Esophagus muscularis mucosa (tissue), 3 donors: ENCODE data around the gene CDC5L.

Source experiments
- CTCF ChIP-seq, 3 experiments: fragments of 200-600 bp in 2 of 3; fragments of 450-650 bp in 1 of 3; sonication (generic) in 2 of 3; IDR thresholded peaks; one replicate each; pipeline ENCODE4 v1.5.1; 2017 to 2019; ENCODE audit warnings: antibody characterized with exemption in 3 of 3, mild to moderate bottlenecking in 2 of 3, moderate library complexity in 1 of 3
- POLR2A ChIP-seq: fragments of 450-650 bp; IDR thresholded peaks from one replicate; pipeline ENCODE4 v1.6.1; 2017; ENCODE audit warnings: antibody characterized with exemption, moderate library complexity, mild to moderate bottlenecking, low read depth

- no peak for TF ChIP-seq CTCF (IDR thresholded peaks at IDR 0.05)
- TF ChIP-seq POLR2A: no peak
Observed at GRCh38 chr6:44446626-44447300, 59.3 kb downstream of the CDC5L start.
